Uterus (tissue), 4 donors: ENCODE results near the gene FSCN2. TPM values are rescaled to one million over a fixed set of nuclear protein-coding genes. Genes with fewer than 3 reads are reported as not detected.
A peak's percentile ranks its signal among the peaks of the same experiment; 100 is the strongest.

Experiments used
- DNase-seq, 2 donors: peaks; one replicate each; pipeline ENCODE4 v3.0.0-alpha.2; 2019 to 2020
- H3K27ac ChIP-seq, 2 donors: fragments of 200-600 bp; sonication (generic); 1 replicate in 1 of 2; 2 replicates in 1 of 2; pipeline ENCODE4 v1.5.1; 2016 to 2018
- H3K27me3 ChIP-seq, 2 donors: fragments of 200-600 bp; sonication (generic); one replicate each; pipeline ENCODE4 v1.5.1; 2018 to 2019; ENCODE audit warnings: control low read depth in 1 of 2
- H3K36me3 ChIP-seq, 2 donors: fragments of 200-600 bp; sonication (generic); one replicate each; pipeline ENCODE4 v1.5.1; 2019; ENCODE audit warnings: control low read depth in 1 of 2
- H3K4me1 ChIP-seq, 2 donors: fragments of 200-600 bp; sonication (generic); one replicate each; pipeline ENCODE4 v1.5.1; 2018 to 2019; ENCODE audit warnings: control low read depth in 1 of 2
- H3K4me3 ChIP-seq, 2 donors: fragments of 200-600 bp; sonication (generic); 1 replicate in 1 of 2; 2 replicates in 1 of 2; pipeline ENCODE4 v1.5.1; 2018 to 2019; ENCODE audit warnings: mild to moderate bottlenecking in 1 of 2
- H3K9me3 ChIP-seq, 2 donors: fragments of 200-600 bp; sonication (generic); one replicate each; pipeline ENCODE4 v1.5.1; 2019; ENCODE audit warnings: control low read depth in 1 of 2
- CTCF ChIP-seq, 4 experiments: fragments of 200-600 bp in 2 of 4; fragments of 450-650 bp in 2 of 4; sonication (generic) in 2 of 4; IDR thresholded peaks; one replicate each; pipeline ENCODE4 v1.5.1; 2016 to 2019; ENCODE audit warnings: antibody characterized with exemption in 4 of 4, mild to moderate bottlenecking in 2 of 4, moderate library complexity in 1 of 4
- POLR2A ChIP-seq, 2 donors: fragments of 450-650 bp; IDR thresholded peaks; one replicate each; pipeline ENCODE4 v1.6.1; 2016; ENCODE audit warnings: antibody characterized with exemption in 2 of 2, mild to moderate bottlenecking in 1 of 2, moderate library complexity in 1 of 2
- intact Hi-C: fragments of 100-400 bp; cut with DNase I; formaldehyde crosslinking; loops from one replicate; pipeline ENCODE4 v1.15.1; 2023; ENCODE audit warnings: low total_unique reads
- total RNA-seq, 4 donors: library from RNA; depleted of rRNA in 3 of 4; stranded (reverse); fragments of >200 nt in 3 of 4; gene quantifications; one replicate each; pipeline versions ENCODE4 v1.1.0 to v1.2.4, GENCODE V29; 2014 to 2023
- donor health status: DM: yes; HTN: yes; CAD: no.

Gene FSCN2
- total RNA-seq, 4 donors from 2014 or later, result 5.0 to 7.4 TPM; not detected in 2

- H3K9me3 ChIP-seq, result no peaks in the 10 kb centered on the region
- DNase-seq, result no peak
- H3K4me3 ChIP-seq, result no peak overlapping the region
- TF ChIP-seq CTCF (IDR thresholded peaks at IDR 0.05) (no peak), POLR2A (IDR thresholded peaks at IDR 0.05) (no peak)
- H3K27me3 ChIP-seq, result no peaks in the 10 kb centered on the region
- intact Hi-C loops, result no loop called here
- no peak overlapping the region for H3K27ac ChIP-seq
- H3K4me1 ChIP-seq, result no peaks in the 10 kb centered on the region
- H3K36me3 ChIP-seq, result no peaks in the 10 kb centered on the region
These were observed 8.4 kb downstream of the FSCN2 start for GRCh38 chr17:81536299-81537290.

GRCh38 chr17:81537343-81537855 lies 9.2 kb downstream of the FSCN2 start:
- no peak for TF ChIP-seq POLR2A (IDR thresholded peaks at IDR 0.05)
- TF ChIP-seq CTCF (IDR thresholded peaks at IDR 0.05), result peak in 3 of 4 experiments; percentile 44 to 67 (median 63)
- Histone ChIP-seq H3K36me3 (no peaks in the 10 kb centered on the region), H3K4me3 (no peak overlapping the region), H3K27ac (no peak overlapping the region), H3K9me3 (no peaks in the 10 kb centered on the region), H3K4me1 (no peaks in the 10 kb centered on the region), H3K27me3 (no peaks in the 10 kb centered on the region)
- no peak for DNase-seq
- intact Hi-C loops, result no loop called here

- no peaks in the 10 kb centered on the region for H3K36me3 ChIP-seq
- no peak for DNase-seq
- intact Hi-C loops, result no loop called here
- H3K4me3 ChIP-seq, result no peak overlapping the region
- H3K4me1 ChIP-seq, result no peaks in the 10 kb centered on the region
- H3K27ac ChIP-seq, result no peak overlapping the region
- no peak for TF ChIP-seq CTCF (IDR thresholded peaks at IDR 0.05)
- TF ChIP-seq POLR2A (IDR thresholded peaks at IDR 0.05), result no peak
- no peaks in the 10 kb centered on the region for H3K27me3 ChIP-seq
- no peaks in the 10 kb centered on the region for H3K9me3 ChIP-seq
These were observed 9.8 kb downstream of the FSCN2 start for GRCh38 chr17:81537856-81538555.

GRCh38 chr17:81538651-81539570 lies 10.7 kb downstream of the FSCN2 start:
- intact Hi-C loops, result no loop called here
- H3K9me3 ChIP-seq, result no peaks in the 10 kb centered on the region
- no peak for DNase-seq
- no peak overlapping the region for H3K27ac ChIP-seq
- H3K27me3 ChIP-seq, result no peaks in the 10 kb centered on the region
- TF ChIP-seq POLR2A (IDR thresholded peaks at IDR 0.05) (no peak), CTCF (IDR thresholded peaks at IDR 0.05) (no peak)
- H3K36me3 ChIP-seq, result no peaks in the 10 kb centered on the region
- no peak overlapping the region for H3K4me3 ChIP-seq
- H3K4me1 ChIP-seq, result no peaks in the 10 kb centered on the region
